GM23248 (cell line): ENCODE data around the gene SCN8A. TPM values are rescaled to one million over a fixed set of nuclear protein-coding genes. Genes with fewer than 3 reads are reported as not detected.

Source experiments
- DNase-seq: peaks from one replicate; pipeline ENCODE4 v3.0.0-alpha.2; 2015
- H2AFZ ChIP-seq: fragments of 200-600 bp; sonication (generic); 2 replicates; pipeline ENCODE4 v1.6.1; 2016; ENCODE audit warnings: antibody characterized with exemption
- H3F3A ChIP-seq: fragments of 200-600 bp; sonication (generic); 2 replicates; pipeline ENCODE4 v1.6.1; 2016; ENCODE audit warnings: mild to moderate bottlenecking, antibody characterized with exemption, mixed run types; ENCODE audit not compliant: insufficient read depth
- H3K27ac ChIP-seq: fragments of 200-600 bp; sonication (generic); 2 replicates; pipeline ENCODE4 v1.5.1; 2016; ENCODE audit warnings: mild to moderate bottlenecking
- H3K27me3 ChIP-seq: fragments of 200-600 bp; sonication (generic); replicated peaks from 2 replicates; pipeline ENCODE4 v1.6.1; 2016; ENCODE audit warnings: mild to moderate bottlenecking; ENCODE audit not compliant: insufficient read depth
- H3K36me3 ChIP-seq: fragments of 200-600 bp; sonication (generic); 2 replicates; pipeline ENCODE4 v1.6.1; 2016; ENCODE audit warnings: low read depth, mild to moderate bottlenecking
- H3K4me1 ChIP-seq: fragments of 200-600 bp; sonication (generic); 2 replicates; pipeline ENCODE4 v1.6.1; 2016; ENCODE audit warnings: mild to moderate bottlenecking; ENCODE audit not compliant: insufficient read depth
- H3K4me2 ChIP-seq: fragments of 200-600 bp; sonication (generic); one replicate; pipeline ENCODE4 v1.6.1; 2016; ENCODE audit warnings: mild to moderate bottlenecking; ENCODE audit not compliant: unreplicated experiment
- H3K4me3 ChIP-seq: fragments of 200-600 bp; sonication (generic); 2 replicates; pipeline ENCODE4 v1.5.1; 2016; ENCODE audit warnings: mild to moderate bottlenecking
- H3K79me2 ChIP-seq: fragments of 200-600 bp; sonication (generic); 2 replicates; pipeline ENCODE4 v1.6.1; 2016; ENCODE audit warnings: mild to moderate bottlenecking; ENCODE audit not compliant: insufficient read depth
- H3K9ac ChIP-seq: fragments of 200-600 bp; sonication (generic); 2 replicates; pipeline ENCODE4 v1.6.1; 2016; ENCODE audit warnings: mild to moderate bottlenecking
- H3K9me2 ChIP-seq: fragments of 200-600 bp; sonication (generic); 2 replicates; pipeline ENCODE4 v1.6.1; 2016; ENCODE audit warnings: mixed run types, mild to moderate bottlenecking, moderate library complexity; ENCODE audit not compliant: insufficient read depth
- H3K9me3 ChIP-seq: fragments of 200-600 bp; sonication (generic); one replicate; pipeline ENCODE4 v1.6.1; 2017; ENCODE audit warnings: low read depth
- H4K20me1 ChIP-seq: fragments of 200-600 bp; sonication (generic); 2 replicates; pipeline ENCODE4 v1.6.0; 2016; ENCODE audit not compliant: insufficient read depth
- EZH2 ChIP-seq: fragments of 200-600 bp; sonication (generic); IDR thresholded peaks from 2 replicates; pipeline ENCODE4 v1.6.1; 2018; ENCODE audit warnings: antibody characterized with exemption, mild to moderate bottlenecking; ENCODE audit not compliant: insufficient read depth, poor library complexity, severe bottlenecking
- EZH2phosphoT487 ChIP-seq: fragments of 200-600 bp; sonication (generic); IDR thresholded peaks from 2 replicates; pipeline ENCODE4 v1.6.1; 2018; ENCODE audit warnings: antibody characterized with exemption, moderate library complexity, mild to moderate bottlenecking, low read depth; ENCODE audit not compliant: insufficient read depth
- WGBS, 2 experiments: methylation state at CpG; one replicate each; pipeline ENCODE4 v1.1.6; 2015 to 2017; ENCODE audit warnings: low lambda C conversion rate in 2 of 2, low coverage in 1 of 2; ENCODE audit errors: missing lambda C conversion rate in 2 of 2; 5-methylcytosine and 5-hydroxymethylcytosine counted together
- in situ Hi-C: fragments of 300-500 bp; cut with MboI; formaldehyde crosslinking; loops from 2 replicates; pipeline ENCODE4 v1.15.0; 2020
- polyA plus RNA-seq: library from polyadenylated mRNA; unstranded; fragments of >200 nt; fragmentation: Nextera tagmentation; extraction: Ambion mirVana; gene quantifications from 2 replicates; pipeline ENCODE4 v1.2.1, GENCODE V29; 2016
- total RNA-seq: library from RNA; depleted of rRNA; stranded (reverse); fragments of >200 nt; shearing (Covaris generic); gene quantifications from 2 replicates; pipeline ENCODE4 v1.2.3, GENCODE V29; 2014

Gene SCN8A
- total and polyA plus RNA-seq, 2 experiments from 2014 or later, result 6.7 to 13.8 TPM

DNA sequence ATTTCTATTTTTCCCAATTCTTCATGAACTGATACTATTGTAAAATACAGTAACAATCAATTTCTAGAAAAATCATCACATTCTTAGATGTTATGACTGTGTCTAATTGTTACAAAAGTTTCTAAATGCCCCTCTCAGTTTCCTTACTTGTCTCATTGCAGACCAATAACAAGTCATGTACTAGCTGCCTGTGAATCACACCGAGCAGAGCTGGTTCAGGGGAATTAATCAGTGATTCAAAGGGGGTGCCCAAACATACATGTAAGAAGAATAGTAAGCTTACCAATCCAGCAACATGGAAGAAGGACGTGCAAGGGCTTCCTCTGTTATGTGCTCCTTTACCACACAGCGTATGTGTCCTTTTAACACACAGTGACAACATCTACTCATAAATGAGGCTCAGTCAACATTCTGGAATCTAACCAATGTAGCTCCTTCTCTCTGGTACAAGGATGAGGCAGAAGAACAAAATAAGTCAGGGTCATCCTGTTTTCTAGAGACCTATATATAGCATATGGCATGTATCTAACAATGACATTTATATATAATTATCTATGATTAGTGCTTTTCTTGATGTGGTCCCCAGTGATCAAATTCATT lies 126.4 kb downstream of the SCN8A start:
- no peaks in the 10 kb centered on the region for H3K79me2 ChIP-seq
- DNase-seq, result peak; percentile 7
- no peak overlapping the region for H3K4me3 ChIP-seq
- peaks cover 16% of the 10 kb centered on the region for H3F3A ChIP-seq
- no peak overlapping the region for H3K27ac ChIP-seq
- no peak overlapping the region for H2AFZ ChIP-seq
- peaks cover 15% of the 10 kb centered on the region for H3K4me1 ChIP-seq
- no peaks in the 10 kb centered on the region for H4K20me1 ChIP-seq
- WGBS, 2 experiments, result 74 to 83% methylated on average over 3 of the region's 3 CpGs
- in situ Hi-C loops, result no loop called here
- H3K27me3 ChIP-seq, result no peaks in the 10 kb centered on the region
- H3K9me2 ChIP-seq, result no peaks in the 10 kb centered on the region
- TF ChIP-seq EZH2phosphoT487 (no peak), EZH2 (no peak)
- peaks cover 3% of the 10 kb centered on the region; the same call in 1 of the 2 replicates for H3K36me3 ChIP-seq
- no peak overlapping the region for H3K4me2 ChIP-seq
- no peaks in the 10 kb centered on the region for H3K9me3 ChIP-seq
- no peak overlapping the region for H3K9ac ChIP-seq

DNA sequence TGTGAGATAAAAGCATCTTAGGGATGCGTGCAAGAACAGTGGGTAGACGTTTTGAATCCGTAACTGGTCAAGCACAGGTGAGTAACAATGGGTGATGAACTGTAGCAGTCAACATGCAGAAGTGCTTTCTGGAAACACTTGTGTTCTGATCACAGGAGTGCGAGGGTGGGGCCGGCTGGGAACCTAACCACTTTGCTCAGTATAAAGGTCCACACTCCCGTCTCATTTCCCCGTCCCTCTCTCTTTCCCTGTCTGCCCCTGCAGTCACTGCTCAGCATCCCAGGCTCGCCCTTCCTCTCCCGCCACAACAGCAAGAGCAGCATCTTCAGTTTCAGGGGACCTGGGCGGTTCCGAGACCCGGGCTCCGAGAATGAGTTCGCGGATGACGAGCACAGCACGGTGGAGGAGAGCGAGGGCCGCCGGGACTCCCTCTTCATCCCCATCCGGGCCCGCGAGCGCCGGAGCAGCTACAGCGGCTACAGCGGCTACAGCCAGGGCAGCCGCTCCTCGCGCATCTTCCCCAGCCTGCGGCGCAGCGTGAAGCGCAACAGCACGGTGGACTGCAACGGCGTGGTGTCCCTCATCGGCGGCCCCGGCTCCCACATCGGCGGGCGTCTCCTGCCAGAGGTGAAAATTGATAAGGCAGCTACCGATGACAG lies 130.4 kb downstream of the SCN8A start:
- Histone ChIP-seq H3K27me3 (no peaks in the 10 kb centered on the region), H3K9me3 (no peaks in the 10 kb centered on the region), H3K27ac (no peak overlapping the region), H2AFZ (no peak overlapping the region), H3K9me2 (no peaks in the 10 kb centered on the region), H3K79me2 (no peaks in the 10 kb centered on the region), H3K9ac (no peak overlapping the region), H3F3A (no peaks in the 10 kb centered on the region), H3K36me3 (peaks cover 25% of the 10 kb centered on the region), H4K20me1 (no peaks in the 10 kb centered on the region), H3K4me1 (no peaks in the 10 kb centered on the region), H3K4me2 (no peak overlapping the region), H3K4me3 (no peak overlapping the region)
- DNase-seq, result no peak
- in situ Hi-C loops, result no loop called here
- WGBS, 2 experiments, result 72 to 73% methylated on average over 43 to 44 of the region's 44 CpGs
- no peak for TF ChIP-seq EZH2phosphoT487
- TF ChIP-seq EZH2, result no peak

DNA sequence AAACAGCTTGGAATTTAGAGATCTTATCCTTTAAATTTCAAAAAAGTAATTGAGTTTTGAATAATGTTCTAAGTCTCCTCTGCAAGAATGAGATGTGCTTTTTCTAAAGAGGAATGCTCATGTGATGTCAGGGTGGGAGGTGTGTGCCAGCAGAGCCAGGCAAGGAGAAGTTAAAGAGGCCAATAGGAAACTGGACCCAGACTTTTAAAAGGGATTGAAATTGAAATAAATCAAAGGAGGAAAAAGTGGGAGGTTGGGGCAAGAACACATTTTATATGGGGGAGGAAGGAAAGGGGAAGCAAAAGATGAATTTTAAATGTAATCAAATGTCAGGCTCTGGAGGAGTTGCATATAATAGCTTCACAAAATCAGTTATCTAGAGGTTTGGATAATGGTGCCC lies 131.4 kb downstream of the SCN8A start:
- Histone ChIP-seq H3K27ac (no peak overlapping the region), H4K20me1 (no peaks in the 10 kb centered on the region), H2AFZ (no peak overlapping the region), H3K9me2 (no peaks in the 10 kb centered on the region), H3K4me2 (no peak overlapping the region), H3K36me3 (peaks cover 32% of the 10 kb centered on the region), H3K27me3 (no peaks in the 10 kb centered on the region), H3K4me3 (no peak overlapping the region), H3K4me1 (no peaks in the 10 kb centered on the region), H3K79me2 (no peaks in the 10 kb centered on the region), H3K9me3 (no peaks in the 10 kb centered on the region), H3K9ac (no peak overlapping the region), H3F3A (no peaks in the 10 kb centered on the region)
- in situ Hi-C loops, result no loop called here
- no peak for DNase-seq
- TF ChIP-seq EZH2phosphoT487, result no peak
- TF ChIP-seq EZH2, result no peak

GRCh38 chr12:51726161-51726560 lies 135.1 kb downstream of the SCN8A start:
- no peak overlapping the region for H3K4me3 ChIP-seq
- no peaks in the 10 kb centered on the region for H4K20me1 ChIP-seq
- 0 out of 2 replicates have a peak, but pooled peaks cover 6% of the 10 kb centered on the region for H3F3A ChIP-seq
- H3K27ac ChIP-seq, result no peak overlapping the region
- no peak for DNase-seq
- H3K27me3 ChIP-seq, result no peaks in the 10 kb centered on the region
- TF ChIP-seq EZH2phosphoT487 (no peak), EZH2 (no peak)
- no peak overlapping the region for H2AFZ ChIP-seq
- H3K4me2 ChIP-seq, result no peak overlapping the region
- 95 to 97% methylated on average over 1 of the region's 1 CpG for WGBS, 2 experiments
- in situ Hi-C loops, result no loop called here
- H3K79me2 ChIP-seq, result no peaks in the 10 kb centered on the region
- no peaks in the 10 kb centered on the region for H3K9me3 ChIP-seq
- H3K36me3 ChIP-seq, result peaks cover 29% of the 10 kb centered on the region
- peaks cover 4% of the 10 kb centered on the region; the same call in 1 of the 2 replicates for H3K4me1 ChIP-seq
- H3K9ac ChIP-seq, result no peak overlapping the region
- no peaks in the 10 kb centered on the region for H3K9me2 ChIP-seq
